Mesothelial cell of epicardium (in vitro differentiated cells): ENCODE data around the gene NCKAP5. TPM values are rescaled to one million over a fixed set of nuclear protein-coding genes. Genes with fewer than 3 reads are reported as not detected.

Experiments used
- DNase-seq, 2 experiments: peaks; one replicate each; pipeline ENCODE4 v3.0.0; 2021; ENCODE audit warnings: low spot score in 2 of 2; ENCODE audit not compliant: unreplicated experiment in 2 of 2
- H3K27ac Mint-ChIP-seq: 2 replicates; pipeline ENCODE4 v1.8.0; 2021; ENCODE audit warnings: mixed read lengths
- H3K27me3 Mint-ChIP-seq: 2 replicates; pipeline ENCODE4 v1.8.0; 2021; ENCODE audit warnings: low read depth, mixed read lengths
- H3K36me3 Mint-ChIP-seq: 2 replicates; pipeline ENCODE4 v1.8.0; 2021; ENCODE audit warnings: mixed read lengths
- H3K4me1 Mint-ChIP-seq: 2 replicates; pipeline ENCODE4 v1.8.0; 2021; ENCODE audit warnings: mixed read lengths
- H3K4me3 Mint-ChIP-seq: 2 replicates; pipeline ENCODE4 v1.8.0; 2021; ENCODE audit warnings: mild to moderate bottlenecking, moderate library complexity, mixed read lengths
- H3K9me3 Mint-ChIP-seq: 2 replicates; pipeline ENCODE4 v1.8.0; 2021; ENCODE audit warnings: mixed read lengths
- total RNA-seq: library from RNA; stranded (reverse); gene quantifications from 3 replicates; pipeline ENCODE4 v1.2.1, GENCODE V29; 2021
- TF ChIP-seq, protein P1 (sequence below): fragments of 200-600 bp; sonication (generic); IDR thresholded peaks from one replicate; pipeline ENCODE4 v1.5.0; 2021; ENCODE audit warnings: antibody characterized with exemption; ENCODE audit not compliant: unreplicated experiment

The NCKAP5 gene
- total RNA-seq, 1 donor from 2014 or later: 2.1 TPM

DNA sequence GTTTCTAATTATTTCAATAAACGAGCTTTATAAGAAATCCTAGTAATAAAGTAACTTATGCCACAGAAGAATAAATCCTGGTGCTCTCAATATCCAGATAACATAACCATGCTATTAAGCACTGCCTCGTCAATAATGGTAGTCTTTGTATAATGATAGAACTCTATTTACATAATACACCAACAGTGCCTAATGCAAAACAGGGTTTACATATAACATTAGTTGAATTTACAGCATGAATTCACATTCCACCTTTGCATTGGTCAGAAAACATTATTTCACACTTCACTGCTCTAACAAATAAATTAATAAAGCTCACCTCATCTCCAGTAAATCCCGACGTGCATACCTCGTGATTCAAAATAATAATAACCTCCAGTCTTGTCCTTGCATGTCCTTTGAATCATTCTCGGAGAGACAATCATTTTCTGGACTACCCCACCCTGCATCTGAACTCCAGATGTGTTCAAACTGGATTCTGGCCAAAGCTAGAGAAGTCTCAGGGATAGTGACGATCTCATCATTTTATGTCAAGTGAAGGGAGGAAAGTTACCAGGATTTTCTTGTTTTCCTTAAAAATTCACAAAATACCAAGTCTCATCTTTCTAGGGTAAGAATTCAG, 189.2 kb downstream of the NCKAP5 start:
- no peak overlapping the region for H3K4me3 Mint-ChIP-seq
- TF ChIP-seq, protein P1, sequence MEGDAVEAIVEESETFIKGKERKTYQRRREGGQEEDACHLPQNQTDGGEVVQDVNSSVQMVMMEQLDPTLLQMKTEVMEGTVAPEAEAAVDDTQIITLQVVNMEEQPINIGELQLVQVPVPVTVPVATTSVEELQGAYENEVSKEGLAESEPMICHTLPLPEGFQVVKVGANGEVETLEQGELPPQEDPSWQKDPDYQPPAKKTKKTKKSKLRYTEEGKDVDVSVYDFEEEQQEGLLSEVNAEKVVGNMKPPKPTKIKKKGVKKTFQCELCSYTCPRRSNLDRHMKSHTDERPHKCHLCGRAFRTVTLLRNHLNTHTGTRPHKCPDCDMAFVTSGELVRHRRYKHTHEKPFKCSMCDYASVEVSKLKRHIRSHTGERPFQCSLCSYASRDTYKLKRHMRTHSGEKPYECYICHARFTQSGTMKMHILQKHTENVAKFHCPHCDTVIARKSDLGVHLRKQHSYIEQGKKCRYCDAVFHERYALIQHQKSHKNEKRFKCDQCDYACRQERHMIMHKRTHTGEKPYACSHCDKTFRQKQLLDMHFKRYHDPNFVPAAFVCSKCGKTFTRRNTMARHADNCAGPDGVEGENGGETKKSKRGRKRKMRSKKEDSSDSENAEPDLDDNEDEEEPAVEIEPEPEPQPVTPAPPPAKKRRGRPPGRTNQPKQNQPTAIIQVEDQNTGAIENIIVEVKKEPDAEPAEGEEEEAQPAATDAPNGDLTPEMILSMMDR: no peak
- H3K27ac Mint-ChIP-seq: no peak overlapping the region
- no peak for DNase-seq
- H3K9me3 Mint-ChIP-seq: peaks cover 4% of the 10 kb centered on the region
- peaks cover 31% of the 10 kb centered on the region for H3K27me3 Mint-ChIP-seq
- no peaks in the 10 kb centered on the region for H3K4me1 Mint-ChIP-seq
- H3K36me3 Mint-ChIP-seq: no peaks in the 10 kb centered on the region

DNA sequence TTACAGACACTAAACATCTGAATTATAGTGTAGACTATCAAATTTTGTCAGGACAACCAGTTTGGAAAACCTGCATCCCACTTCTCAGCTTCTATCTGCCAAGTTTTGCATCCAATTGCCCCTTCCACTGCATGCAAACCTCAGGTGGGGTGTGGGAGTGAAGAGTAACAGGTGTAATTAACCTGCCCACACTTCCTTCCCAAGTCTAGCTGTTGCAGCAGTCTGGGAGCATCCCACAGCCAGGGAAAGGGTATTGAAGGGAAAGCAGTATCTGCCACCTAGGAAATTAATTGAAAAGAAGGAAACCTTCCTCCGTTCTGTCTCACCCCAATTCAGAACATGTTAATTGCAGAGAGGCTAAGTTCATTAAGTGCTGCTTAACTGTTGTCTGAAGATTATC, 189.9 kb downstream of the NCKAP5 start:
- H3K9me3 Mint-ChIP-seq: peaks cover 4% of the 10 kb centered on the region
- DNase-seq: no peak
- H3K36me3 Mint-ChIP-seq: no peaks in the 10 kb centered on the region
- TF ChIP-seq, protein P1: no peak
- H3K4me3 Mint-ChIP-seq: no peak overlapping the region
- no peak overlapping the region for H3K27ac Mint-ChIP-seq
- peaks cover 34% of the 10 kb centered on the region for H3K27me3 Mint-ChIP-seq
- no peaks in the 10 kb centered on the region for H3K4me1 Mint-ChIP-seq

DNA sequence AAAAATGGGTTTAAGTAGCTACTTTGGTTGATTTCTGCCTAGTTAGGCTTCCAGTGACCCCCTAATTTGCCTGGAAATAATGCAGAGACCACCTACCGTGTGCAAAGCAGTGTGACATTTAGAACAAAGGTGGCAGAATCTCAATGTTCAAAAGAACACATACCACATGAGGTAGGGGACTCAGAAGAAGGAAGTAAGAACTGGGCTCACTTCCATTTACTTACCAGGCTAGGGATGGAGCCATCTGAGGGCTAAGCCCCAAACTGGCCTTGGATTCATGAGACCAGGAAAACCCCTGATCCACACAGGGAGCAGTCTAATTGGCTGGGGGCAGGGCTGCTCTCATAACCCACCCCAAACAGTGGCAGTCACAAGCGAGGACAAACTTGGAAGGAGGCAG, 190.7 kb downstream of the NCKAP5 start:
- no peak overlapping the region for H3K4me3 Mint-ChIP-seq
- no peaks in the 10 kb centered on the region for H3K36me3 Mint-ChIP-seq
- peaks cover 3% of the 10 kb centered on the region for H3K9me3 Mint-ChIP-seq
- DNase-seq: no peak
- peaks cover 40% of the 10 kb centered on the region for H3K27me3 Mint-ChIP-seq
- H3K27ac Mint-ChIP-seq: no peak overlapping the region
- no peaks in the 10 kb centered on the region for H3K4me1 Mint-ChIP-seq
- TF ChIP-seq, protein P1: no peak

DNA sequence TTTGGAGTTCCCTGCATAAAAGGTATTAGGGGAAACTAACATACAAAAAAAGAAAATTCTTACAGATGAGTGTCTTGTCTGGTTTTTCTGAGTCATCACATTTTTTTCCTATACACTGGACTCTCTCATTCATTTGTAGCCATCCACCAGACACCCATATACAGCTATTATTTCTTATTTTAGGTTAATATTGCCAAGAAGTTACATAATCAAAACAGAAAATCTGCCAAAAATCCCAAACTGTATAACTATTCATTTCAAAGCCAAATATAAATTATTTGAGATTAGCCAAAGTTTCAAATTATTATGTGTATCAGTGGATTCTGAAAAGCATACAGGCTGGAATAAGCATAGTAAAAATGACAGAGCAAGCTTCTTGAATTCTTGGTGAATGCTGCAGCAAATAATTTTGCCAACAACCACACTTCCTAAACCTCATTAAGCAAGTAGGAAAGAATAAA, 191.2 kb downstream of the NCKAP5 start:
- TF ChIP-seq, protein P1: no peak
- no peaks in the 10 kb centered on the region for H3K4me1 Mint-ChIP-seq
- H3K9me3 Mint-ChIP-seq: no peaks in the 10 kb centered on the region
- no peaks in the 10 kb centered on the region for H3K36me3 Mint-ChIP-seq
- no peak for DNase-seq
- H3K27me3 Mint-ChIP-seq: peaks cover 41% of the 10 kb centered on the region
- H3K4me3 Mint-ChIP-seq: no peak overlapping the region
- H3K27ac Mint-ChIP-seq: no peak overlapping the region

DNA sequence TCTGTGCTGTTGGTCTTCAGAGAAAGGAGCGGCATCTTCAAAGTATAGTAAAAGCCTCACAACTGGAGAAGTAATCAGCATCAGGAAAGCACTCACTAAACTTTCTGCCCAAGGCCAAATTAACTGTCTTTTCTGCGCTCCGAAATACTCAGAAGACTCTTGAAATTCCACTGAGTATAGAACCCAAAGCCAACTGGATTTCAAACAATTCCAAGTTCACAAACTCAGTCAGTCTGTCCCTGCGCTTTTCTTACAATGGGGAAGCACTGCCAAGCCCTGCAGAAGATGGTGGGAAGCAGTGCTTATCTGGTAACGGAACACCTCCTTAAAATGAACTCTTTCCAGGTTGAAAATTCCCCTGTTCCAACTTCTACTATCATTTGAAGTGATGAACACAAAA, 193.5 kb downstream of the NCKAP5 start:
- no peak overlapping the region for H3K27ac Mint-ChIP-seq
- no peak overlapping the region for H3K4me3 Mint-ChIP-seq
- no peak for DNase-seq
- no peaks in the 10 kb centered on the region for H3K36me3 Mint-ChIP-seq
- TF ChIP-seq, protein P1: no peak
- H3K9me3 Mint-ChIP-seq: no peaks in the 10 kb centered on the region
- H3K27me3 Mint-ChIP-seq: peaks cover 45% of the 10 kb centered on the region
- H3K4me1 Mint-ChIP-seq: no peaks in the 10 kb centered on the region
